Kidney (tissue), 14 donors: ENCODE data around the gene RALBP1. TPM values are rescaled to one million over a fixed set of nuclear protein-coding genes. Genes with fewer than 3 reads are reported as not detected.
A peak's percentile ranks its signal among the peaks of the same experiment; 100 is the strongest.

Experiments used
- DNase-seq, 5 donors: peaks; one replicate each; pipeline ENCODE4 v3.0.0-alpha.2; 2013 to 2020
- FAIRE-seq: peaks from 2 replicates; lab custom pipeline; 2012; peaks lifted over from hg19 to GRCh38; lab: Jason Lieb, UNC
- H3K27ac ChIP-seq, 2 donors: one replicate each; pipeline ENCODE4 v1.7.0; 2013; ENCODE audit warnings: low read depth in 2 of 2, low read length in 2 of 2, inconsistent platforms in 1 of 2
- H3K27me3 ChIP-seq: one replicate; pipeline ENCODE4 v1.7.1; 2013; ENCODE audit warnings: low read length, inconsistent platforms; ENCODE audit not compliant: control insufficient read depth, insufficient read depth
- H3K36me3 ChIP-seq, 3 donors: one replicate each; pipeline versions ENCODE4 v1.7.0 to v1.7.1; 2013; ENCODE audit warnings: low read length in 3 of 3, control low read depth in 1 of 3, inconsistent platforms in 1 of 3; ENCODE audit not compliant: insufficient read depth in 3 of 3, control insufficient read depth in 2 of 3
- H3K4me1 ChIP-seq, 3 donors: one replicate each; pipeline versions ENCODE4 v1.7.0 to v1.7.1; 2013; ENCODE audit warnings: low read length in 3 of 3, inconsistent platforms in 1 of 3, low read depth in 1 of 3; ENCODE audit not compliant: control insufficient read depth in 2 of 3, insufficient read depth in 2 of 3
- H3K4me3 ChIP-seq, 3 donors: one replicate each; pipeline versions ENCODE4 v1.7.0 to v1.8.1; 2013; ENCODE audit warnings: low read length in 3 of 3, control low read depth in 1 of 3, inconsistent platforms in 1 of 3
- H3K9ac ChIP-seq, 3 donors: one replicate each; pipeline versions ENCODE4 v1.7.0 to v1.7.1; 2013; ENCODE audit warnings: low read length in 3 of 3, control low read depth in 1 of 3, inconsistent platforms in 1 of 3
- H3K9me3 ChIP-seq, 3 donors: one replicate each; pipeline versions ENCODE4 v1.7.0 to v1.7.1; 2013; ENCODE audit warnings: low read length in 3 of 3, control low read depth in 1 of 3, inconsistent platforms in 1 of 3; ENCODE audit not compliant: control insufficient read depth in 2 of 3, insufficient read depth in 1 of 3
- intact Hi-C: fragments of 100-400 bp; cut with DNase I; formaldehyde crosslinking; loops from one replicate; pipeline ENCODE4 v1.11.1; 2022
- polyA plus RNA-seq: library from polyadenylated mRNA; stranded (reverse); fragments of 350-450 nt; fragmentation: Illumina TruSeq; extraction: RNeasy Lipid Tissue Mini Kit (QIAGEN cat#74804); gene quantifications from one replicate; pipeline ENCODE4 v1.2.3, GENCODE V29; 2014; ENCODE audit warnings: low read depth, low replicate concordance; ENCODE audit not compliant: insufficient read depth
- total RNA-seq: library from RNA; stranded (reverse); fragmentation: NEBNext Ultra II Directional; extraction: Animal tissue kit (Norgen Biotek cat#: 25700); gene quantifications from one replicate; pipeline ENCODE4 v1.2.1, GENCODE V29; 2021
- TF ChIP-seq, protein P1 (sequence below): IDR thresholded peaks from 3 replicates; pipeline ENCODE4 v1.5.1; 2012; ENCODE audit warnings: mild to moderate bottlenecking, moderate library complexity, borderline replicate concordance; ENCODE audit not compliant: insufficient read depth; ENCODE audit errors: extremely low read depth
- donor health status: control.
- donor health status: control.
- donor health status: control.
- donor health status: control.
- donor health status: control.
- donor health status: DM: yes; HTN: yes; CAD: no.
- donor health status: Normal renal cell carcinoma (clear cell type).

The RALBP1 gene
- total and polyA plus RNA-seq, 2 donors from 2014 or later = 59.5 to 64.3 TPM

DNA sequence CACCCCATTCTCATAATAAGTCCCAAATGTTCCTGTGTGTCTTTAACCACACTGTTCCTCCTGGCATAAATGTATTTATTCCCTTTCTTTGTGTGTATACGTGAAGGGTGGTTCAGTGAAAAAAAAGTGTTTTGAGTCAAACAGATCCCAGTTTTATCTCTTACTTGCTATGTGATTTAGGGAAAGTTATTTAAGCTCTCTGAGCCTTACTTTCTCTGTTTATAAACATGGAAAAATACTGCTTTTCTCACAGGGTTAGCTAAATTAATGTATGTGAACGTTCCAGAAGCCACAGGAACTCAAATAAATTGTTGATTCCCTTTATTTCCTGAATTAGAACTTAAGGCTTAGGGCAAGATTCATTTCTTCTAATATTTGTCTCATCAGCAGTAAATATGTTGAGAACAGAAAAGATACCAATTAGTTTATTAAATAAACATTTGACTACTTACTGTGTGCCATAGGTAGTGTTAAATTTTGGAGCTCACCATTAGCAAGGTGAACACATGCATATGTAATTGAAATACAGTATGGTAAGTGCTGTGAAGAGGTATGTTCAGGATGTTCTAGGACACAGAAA is 33.2 kb downstream of the RALBP1 start:
- no peak overlapping the region for H3K27ac ChIP-seq
- TF ChIP-seq, protein P1, sequence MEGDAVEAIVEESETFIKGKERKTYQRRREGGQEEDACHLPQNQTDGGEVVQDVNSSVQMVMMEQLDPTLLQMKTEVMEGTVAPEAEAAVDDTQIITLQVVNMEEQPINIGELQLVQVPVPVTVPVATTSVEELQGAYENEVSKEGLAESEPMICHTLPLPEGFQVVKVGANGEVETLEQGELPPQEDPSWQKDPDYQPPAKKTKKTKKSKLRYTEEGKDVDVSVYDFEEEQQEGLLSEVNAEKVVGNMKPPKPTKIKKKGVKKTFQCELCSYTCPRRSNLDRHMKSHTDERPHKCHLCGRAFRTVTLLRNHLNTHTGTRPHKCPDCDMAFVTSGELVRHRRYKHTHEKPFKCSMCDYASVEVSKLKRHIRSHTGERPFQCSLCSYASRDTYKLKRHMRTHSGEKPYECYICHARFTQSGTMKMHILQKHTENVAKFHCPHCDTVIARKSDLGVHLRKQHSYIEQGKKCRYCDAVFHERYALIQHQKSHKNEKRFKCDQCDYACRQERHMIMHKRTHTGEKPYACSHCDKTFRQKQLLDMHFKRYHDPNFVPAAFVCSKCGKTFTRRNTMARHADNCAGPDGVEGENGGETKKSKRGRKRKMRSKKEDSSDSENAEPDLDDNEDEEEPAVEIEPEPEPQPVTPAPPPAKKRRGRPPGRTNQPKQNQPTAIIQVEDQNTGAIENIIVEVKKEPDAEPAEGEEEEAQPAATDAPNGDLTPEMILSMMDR = no peak
- H3K36me3 ChIP-seq = no peaks in the 10 kb centered on the region
- no peak for DNase-seq
- H3K9me3 ChIP-seq = no peaks in the 10 kb centered on the region
- no peaks in the 10 kb centered on the region for H3K27me3 ChIP-seq
- H3K4me3 ChIP-seq = no peak overlapping the region
- intact Hi-C loops = no loop called here
- peaks cover 0 to 6% (median 0%) of the 10 kb centered on the region in 3 donors for H3K4me1 ChIP-seq
- no peak for FAIRE-seq
- no peak overlapping the region for H3K9ac ChIP-seq

DNA sequence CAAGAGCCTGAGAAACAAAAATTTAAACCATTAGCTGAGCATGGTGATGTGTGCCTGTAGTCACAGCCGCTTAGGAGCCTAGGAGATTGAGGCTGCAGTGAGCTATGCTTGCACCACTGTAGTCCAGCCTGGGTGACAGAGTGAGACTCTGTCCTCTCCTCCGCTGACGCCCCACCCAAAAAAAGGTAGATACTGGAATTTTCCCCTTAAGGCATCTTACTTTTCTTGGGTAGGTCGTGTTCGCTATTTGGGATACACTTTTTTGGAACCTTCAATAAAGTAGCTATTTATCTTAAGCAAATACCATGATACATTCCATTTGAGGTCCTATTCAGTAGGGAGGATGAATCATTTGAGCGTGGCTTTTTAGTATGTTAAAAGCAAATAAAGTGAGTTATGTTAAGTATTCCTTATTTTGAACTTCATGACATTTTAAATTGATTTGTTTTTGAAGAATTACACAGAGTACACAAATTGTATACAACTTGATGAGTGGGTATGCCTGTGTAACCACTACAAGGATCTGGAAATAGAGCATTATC is 38.7 kb downstream of the RALBP1 start:
- Histone ChIP-seq H3K9ac (no peak overlapping the region), H3K27ac (no peak overlapping the region), H3K9me3 (no peaks in the 10 kb centered on the region), H3K4me1 (no peaks in the 10 kb centered on the region), H3K36me3 (peaks cover 0 to 6% (median 0%) of the 10 kb centered on the region in 3 donors), H3K4me3 (no peak overlapping the region), H3K27me3 (no peaks in the 10 kb centered on the region)
- no peak for DNase-seq
- TF ChIP-seq, protein P1 = no peak
- intact Hi-C loops = loop anchor here (10.0 kb wide), 1 partner anchor 359 kb away; no protein-coding TSS in a partner anchor
- FAIRE-seq = no peak

DNA sequence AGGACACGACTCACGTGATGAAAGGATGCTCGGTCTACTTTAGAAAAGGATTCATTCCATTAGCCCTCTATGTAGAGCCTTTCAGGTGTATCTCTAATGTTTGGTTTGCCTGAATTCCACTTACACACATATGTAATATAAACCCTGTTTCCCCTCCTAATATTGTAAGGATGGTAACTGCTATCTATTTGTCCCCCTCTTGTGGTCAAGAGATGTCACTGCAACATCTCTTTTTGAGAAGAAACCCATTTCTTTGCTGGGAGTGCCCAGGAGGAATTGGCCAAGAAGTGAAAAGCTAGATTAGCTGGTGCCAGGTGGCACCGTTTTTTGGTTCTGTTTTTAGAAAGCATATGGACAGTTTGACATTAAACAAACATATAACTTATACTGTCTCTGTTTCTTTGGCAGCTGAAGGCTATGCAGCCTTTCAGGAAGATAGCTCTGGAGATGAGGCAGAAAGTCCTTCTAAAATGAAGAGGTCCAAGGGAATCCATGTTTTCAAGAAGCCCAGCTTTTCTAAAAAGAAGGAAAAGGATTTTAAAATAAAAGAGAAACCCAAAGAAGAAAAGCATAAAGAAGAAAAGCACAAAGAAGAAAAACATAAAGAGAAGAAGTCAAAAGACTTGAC is 41.2 kb downstream of the RALBP1 start:
- Histone ChIP-seq H3K36me3 (peaks cover 0 to 6% (median 0%) of the 10 kb centered on the region in 3 donors), H3K9ac (no peak overlapping the region), H3K4me1 (no peaks in the 10 kb centered on the region), H3K9me3 (no peaks in the 10 kb centered on the region), H3K4me3 (no peak overlapping the region), H3K27ac (no peak overlapping the region), H3K27me3 (no peaks in the 10 kb centered on the region)
- intact Hi-C loops = loop anchor here (10.0 kb wide), 1 partner anchor 362 kb away; no protein-coding TSS in a partner anchor
- TF ChIP-seq, protein P1 = peak; percentile 66
- DNase-seq (peak in 2 of 5 donors; percentile 51 to 58), FAIRE-seq (no peak)
